HG03571 (cell line): ENCODE measurements around the gene NDUFC1.
A peak's percentile ranks its signal among the peaks of the same experiment; 100 is the strongest.
"Not testable (repeated sequence)": the region's sequence is repeated elsewhere in the genome, so short reads cannot be mapped to it uniquely, and the experiment has no call there.

Source experiments
- ATAC-seq: cut with Tn5 transposase; IDR thresholded peaks from one replicate; pipeline ENCODE4 v1.9.1; 2021; ENCODE audit not compliant: unreplicated experiment

NDUFC1 gene

GRCh38 chr4:139299536-139299935 is 2.7 kb downstream of the NDUFC1 start:
- no peak for ATAC-seq

DNA sequence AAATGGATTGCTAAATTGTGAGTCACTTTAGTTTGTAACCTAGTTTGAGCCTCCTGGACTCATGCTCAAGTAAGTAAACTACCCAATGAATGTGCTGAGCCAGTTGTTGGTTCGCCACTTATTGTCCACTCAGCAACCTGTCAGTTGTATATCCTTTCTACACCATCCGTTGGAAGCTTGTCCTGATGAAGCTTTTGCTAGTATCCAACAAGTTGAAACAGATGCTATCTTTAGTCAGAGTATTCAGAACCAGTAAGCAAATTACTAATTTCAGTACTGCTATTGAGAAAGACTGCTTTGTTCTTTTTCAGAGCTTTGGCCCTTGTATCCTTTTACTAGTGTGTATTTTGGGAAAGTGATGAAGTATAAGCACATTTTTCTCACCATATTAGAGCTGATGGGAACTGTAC is 5.3 kb downstream of the NDUFC1 start:
- ATAC-seq, result no peak

DNA sequence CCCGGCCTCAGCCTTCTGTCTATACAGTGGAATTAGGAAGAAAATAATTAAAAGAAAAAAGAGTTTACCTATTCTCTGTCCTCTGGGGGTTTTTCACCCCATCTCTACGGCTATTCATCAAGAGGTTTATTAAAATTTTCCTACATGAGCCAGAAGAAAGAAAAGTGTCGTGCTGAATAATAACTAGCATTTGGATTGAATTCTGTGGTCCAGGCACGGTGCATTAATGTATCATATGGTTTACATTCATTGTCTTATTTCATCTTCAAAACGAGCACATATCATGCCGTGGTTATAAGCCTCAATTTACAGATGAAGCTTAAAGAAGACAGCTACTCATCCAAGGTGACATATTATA is 6.4 kb downstream of the NDUFC1 start:
- no peak for ATAC-seq

DNA sequence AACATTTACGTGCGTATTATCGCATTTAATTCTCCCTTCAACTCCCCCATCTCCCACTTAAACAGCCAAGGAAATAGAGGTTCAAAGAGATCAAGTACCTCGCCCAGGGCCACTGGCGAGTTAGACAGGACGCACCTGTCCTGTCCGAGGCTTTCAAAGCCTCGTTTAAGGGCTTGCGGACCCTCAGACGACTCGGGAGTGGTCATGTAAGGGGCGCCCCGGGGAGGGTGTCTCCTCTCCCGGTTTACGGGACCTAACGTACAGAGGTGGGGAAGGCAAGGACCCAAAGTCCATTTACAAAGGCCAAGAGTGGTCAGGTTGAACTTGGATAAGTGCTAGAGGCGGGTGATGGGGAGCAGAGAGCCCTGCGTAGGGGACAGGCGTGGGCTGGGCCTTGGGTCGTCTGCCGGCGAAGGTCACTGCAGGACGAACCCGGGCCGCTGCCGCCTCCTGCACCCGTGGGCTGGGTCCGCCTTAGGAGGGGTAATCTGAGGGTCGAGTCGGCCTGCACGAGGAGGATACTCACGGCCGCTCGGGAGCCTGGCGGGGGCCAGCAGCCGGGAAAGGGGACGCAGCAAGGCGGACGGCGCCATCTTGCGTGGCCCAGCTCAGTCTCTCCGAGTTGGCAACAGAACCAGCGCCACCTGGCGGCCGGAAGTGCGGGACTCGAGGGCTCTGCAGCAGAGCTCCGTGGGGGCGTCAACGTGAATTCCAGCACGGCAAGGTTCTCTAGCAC is 6.9 kb downstream of the NDUFC1 start:
- peak; percentile 95 for ATAC-seq

DNA sequence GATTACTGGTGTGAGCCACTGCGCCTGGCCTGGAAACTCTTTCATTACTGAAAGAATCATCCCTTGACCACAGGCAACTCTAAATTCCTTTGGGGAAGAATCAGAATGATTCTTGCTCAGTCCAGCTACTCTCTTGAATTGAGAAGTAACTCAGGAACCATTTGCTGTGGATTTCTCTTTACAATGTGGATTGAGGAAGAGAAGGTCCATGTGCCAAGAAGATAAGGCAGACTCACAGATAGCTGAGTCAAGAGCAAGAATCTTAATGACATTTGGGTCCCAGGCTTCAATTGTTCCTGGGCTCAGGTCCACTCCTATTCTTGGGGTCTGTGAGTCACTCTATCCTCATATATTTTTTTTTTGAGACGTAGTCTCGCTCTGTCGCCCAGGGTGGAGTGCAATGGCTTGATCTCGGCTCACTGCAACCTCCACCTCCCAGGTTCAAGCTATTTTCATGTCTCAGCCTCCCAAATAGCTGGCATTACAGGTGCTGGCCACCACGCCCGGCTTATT is 16.0 kb downstream of the NDUFC1 start:
- ATAC-seq, result no peak

GRCh38 chr4:139282721-139283075 is 19.6 kb downstream of the NDUFC1 start:
- ATAC-seq, result no peak

- no peak for ATAC-seq
These were observed 20.1 kb downstream of the NDUFC1 start for GRCh38 chr4:139282065-139282720.

DNA sequence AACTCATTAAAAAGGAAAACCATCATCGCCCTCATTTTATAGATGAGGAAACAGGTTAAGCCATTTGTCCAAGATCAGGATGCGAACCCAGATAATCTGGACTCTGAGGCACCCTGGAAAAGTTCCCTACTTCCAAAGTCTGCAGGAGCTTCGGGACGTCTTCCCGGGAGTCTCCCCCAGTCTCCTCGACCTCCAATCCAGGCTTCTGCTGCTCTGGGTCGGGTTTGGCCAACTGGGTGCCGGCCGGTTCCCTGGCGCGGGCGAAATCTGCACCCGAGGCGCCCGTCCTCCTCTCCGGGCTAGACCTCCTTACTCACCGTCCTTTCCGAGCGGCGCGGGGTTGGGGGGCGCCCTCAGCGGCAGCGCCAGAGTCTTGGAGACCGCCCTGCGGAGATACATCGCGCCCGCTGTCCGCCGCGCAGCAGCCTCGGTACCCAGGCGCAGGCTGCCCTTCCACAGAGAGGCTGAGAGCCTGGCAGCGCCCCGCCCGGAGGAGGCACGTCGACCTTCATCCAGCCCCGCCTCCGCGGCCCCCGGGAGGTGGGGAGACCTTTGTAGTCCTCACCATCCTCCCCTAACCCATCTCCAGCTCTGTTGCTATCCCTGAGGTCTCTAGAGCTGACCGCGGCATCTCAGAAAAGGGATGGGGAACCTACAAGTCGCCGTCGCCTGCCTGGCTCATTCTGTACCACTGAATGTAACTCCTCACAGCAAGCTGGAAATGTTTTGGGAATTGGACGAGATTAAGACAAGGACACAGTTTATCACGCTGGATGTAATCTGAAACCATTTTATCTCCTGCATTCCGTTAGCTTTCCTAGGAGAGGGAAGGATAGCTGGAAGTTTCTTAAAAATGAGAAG is 22.3 kb downstream of the NDUFC1 start, which contains the start of gene MGARP:
MGARP (minus strand) TSS at position 466 of the 861 bp plus-strand sequence; CDS start at position 399, 67 bp downstream.
- no peak for ATAC-seq

DNA sequence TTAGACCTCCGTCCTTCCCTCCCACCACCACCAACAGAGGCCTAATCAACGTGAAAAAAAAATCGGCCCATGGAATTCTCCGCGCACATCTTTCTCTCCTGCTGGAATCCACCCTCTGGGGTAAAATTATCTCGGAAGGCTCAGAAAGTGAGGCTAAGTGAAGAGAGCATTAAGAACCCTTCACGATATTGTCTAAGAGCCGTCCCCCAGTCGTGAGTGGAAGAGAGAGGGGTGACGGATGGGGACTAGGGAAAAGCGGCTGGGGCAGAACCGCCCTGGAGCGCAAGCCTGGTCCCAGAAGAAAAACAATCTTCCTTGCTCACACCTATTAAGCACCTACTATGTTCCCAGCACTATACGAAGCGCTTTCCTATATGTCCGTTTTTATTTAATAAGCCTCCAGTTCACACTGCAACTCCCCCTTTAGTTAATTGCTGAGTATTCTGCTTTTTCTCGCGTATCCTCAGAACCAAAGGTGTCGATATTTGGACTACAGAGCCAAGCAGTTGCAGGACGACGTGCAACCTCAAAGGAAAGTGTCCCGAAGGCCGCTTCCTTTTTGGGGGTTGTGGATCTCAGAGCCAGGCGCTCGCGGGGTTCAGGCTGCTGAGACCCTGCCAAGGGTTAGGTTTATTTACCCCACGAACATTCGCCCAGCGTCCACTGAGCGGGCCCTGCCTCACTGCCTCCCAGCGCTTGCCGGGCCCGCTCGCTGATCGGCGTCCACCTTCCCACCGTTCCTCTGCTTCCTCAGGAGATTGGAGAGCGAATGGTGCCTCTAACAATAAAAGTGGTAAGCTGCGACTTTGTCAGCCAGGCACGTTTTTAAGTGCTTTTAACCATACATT is 23.1 kb downstream of the NDUFC1 start:
- ATAC-seq, result no peak

- ATAC-seq, result no peak
These were observed 23.8 kb downstream of the NDUFC1 start for GRCh38 chr4:139278485-139278884.

DNA sequence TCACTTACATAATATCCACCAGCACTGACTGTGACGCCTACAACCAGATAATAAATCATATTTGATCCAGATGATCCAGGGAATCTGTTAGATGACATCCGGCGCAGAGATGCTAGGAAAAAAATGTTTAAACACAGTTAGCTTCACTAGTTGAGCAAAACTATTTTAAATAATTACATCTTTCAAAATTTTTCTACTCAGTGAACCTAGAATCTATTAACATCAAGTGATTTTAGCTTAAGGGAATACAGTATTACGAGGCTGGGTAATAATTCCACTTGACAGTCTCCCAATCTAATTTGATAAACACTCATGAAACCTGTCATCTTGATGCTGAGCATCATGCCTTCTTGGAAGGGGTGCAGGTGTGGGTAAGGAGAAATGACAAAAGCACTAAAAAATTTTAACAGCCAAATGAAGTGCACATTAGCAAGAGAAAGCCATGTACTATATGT is 27.0 kb downstream of the NDUFC1 start:
- no peak for ATAC-seq

DNA sequence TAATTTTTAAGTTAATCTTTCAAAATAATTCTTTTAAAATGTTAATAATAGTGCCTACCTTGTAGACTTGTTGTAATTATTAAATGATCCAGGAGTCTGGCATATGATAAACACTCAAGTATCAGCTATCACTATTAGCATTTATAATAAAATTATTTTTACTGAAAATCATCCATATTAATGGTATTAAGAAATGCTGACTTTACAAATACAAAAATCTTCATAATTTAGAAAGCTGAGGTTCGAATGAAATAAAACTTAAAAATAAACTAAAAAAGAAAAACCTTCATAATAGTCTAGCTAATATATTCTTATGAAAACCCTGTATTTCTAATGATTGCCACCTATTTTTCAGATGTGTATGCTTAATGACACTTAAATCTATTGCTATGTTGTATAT is 27.5 kb downstream of the NDUFC1 start:
- ATAC-seq, result no peak

- no peak for ATAC-seq
These were observed 28.4 kb downstream of the NDUFC1 start for GRCh38 chr4:139273835-139274234.

- no peak for ATAC-seq
These were observed 35.0 kb downstream of the NDUFC1 start for GRCh38 chr4:139267301-139267700.

DNA sequence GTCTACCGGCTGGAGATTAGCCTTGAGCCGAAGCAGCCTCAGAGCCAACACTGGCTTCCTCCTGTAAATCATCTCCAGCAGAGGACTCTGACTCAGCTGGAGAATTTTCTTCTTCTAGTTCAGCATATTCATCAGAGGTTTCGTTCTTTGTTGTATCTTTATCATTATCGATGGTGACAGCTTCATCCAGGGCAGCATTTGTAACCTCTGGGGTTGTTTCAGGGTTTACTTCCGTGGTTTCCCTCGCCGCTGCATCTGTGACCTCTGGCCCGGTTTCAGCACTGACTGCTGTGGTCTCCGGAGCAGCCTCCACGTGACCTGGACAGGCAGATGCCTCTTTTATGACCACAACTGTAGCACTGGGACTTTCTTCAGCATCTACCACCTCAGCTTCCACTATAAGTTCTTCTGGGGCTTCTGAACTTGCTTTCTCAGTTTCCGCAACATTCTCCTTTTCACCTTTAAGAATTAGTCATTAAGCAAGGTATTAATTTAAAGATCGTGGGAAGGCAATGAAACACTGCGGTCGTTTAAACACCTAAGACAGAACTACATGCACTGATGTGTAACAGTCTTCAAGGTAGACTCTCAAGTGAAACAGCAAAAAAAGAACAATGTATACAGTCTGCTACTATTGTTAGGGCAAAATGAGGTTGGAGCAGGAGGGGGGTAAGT is 35.6 kb downstream of the NDUFC1 start:
- peak; percentile 97 for ATAC-seq

GRCh38 chr4:139266208-139266582 is 36.1 kb downstream of the NDUFC1 start:
- no peak for ATAC-seq

- ATAC-seq, result no peak
These were observed 36.6 kb downstream of the NDUFC1 start for GRCh38 chr4:139265654-139266053.

DNA sequence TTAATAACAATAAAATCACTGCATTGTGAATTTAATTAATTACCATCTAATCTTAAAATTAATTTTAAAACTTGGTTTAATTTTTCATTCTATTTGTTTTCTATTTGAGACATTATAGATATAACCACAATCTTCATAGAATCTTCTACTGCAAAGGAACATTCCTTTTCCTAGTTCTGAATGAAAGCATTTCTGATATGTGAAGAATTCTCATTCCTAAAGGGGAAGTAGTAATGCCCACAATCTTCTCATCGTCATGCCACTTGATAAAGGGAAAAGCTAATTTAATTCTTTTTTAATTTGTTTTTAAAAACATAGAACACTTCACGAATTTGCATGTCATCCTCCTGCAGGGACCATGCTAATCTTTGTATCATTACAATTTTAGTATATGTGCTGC is 45.9 kb downstream of the NDUFC1 start:
- no peak for ATAC-seq

DNA sequence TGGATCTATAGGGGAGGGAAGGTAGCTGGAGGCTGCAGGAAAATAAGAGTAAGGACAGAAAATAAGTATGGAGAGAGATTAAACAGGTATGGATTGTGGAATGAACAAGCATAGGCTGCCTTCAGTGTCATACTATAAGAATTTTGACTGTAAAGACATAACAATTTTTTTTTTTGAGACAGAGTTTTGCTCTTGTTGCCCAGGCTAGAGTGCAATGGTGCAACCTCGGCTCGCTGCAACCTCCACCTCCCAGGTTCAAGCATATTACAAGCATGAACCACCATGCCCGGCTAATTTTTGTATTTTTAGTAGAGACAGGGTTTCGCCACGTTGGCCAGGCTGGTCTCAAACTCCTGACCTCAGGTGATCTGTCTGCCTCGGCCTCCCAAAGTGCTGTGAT is 46.7 kb downstream of the NDUFC1 start:
- not testable (repeated sequence) for ATAC-seq

DNA sequence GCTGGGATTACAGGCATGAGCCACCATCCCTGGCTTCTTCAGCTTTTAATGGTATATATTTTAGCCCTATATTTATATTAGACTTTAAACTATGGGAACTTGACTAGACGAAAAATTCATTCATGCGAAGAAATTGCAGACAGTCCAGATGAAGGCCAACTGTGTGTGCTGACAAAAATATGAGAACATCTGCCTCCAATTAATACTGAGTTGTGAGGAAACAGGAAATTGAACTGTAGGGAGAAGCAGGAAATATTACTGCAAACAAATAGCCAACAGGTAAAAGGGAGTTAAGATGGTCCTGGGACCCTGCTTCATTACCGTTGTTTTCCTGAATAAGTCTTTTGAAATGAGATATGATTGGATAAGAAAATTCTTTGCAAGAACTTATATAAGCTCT is 48.6 kb downstream of the NDUFC1 start:
- ATAC-seq, result no peak
